ENCODE measurements around the gene SDK1. TPM values are rescaled to one million over a fixed set of nuclear protein-coding genes. Genes with fewer than 3 reads are reported as not detected.
"Not testable (repeated sequence)": the region's sequence is repeated elsewhere in the genome, so short reads cannot be mapped to it uniquely, and the experiment has no call there.

The SDK1 gene
- total RNA-seq, 1 donor from 2014 or later = 225 TPM

- DNase-seq = no peak
- Mint-ChIP-seq H3K27ac (ENCODE audit: unreplicated experiment) (no peak overlapping the region), H3K36me3 (ENCODE audit: unreplicated experiment) (peaks cover 23% of the 10 kb centered on the region), H3K27me3 (ENCODE audit: unreplicated experiment) (peaks cover 19% of the 10 kb centered on the region), H3K4me3 (ENCODE audit: unreplicated experiment) (no peak overlapping the region), H3K4me1 (ENCODE audit: low read depth, unreplicated experiment) (peaks cover 12% of the 10 kb centered on the region), H3K9me3 (ENCODE audit: unreplicated experiment) (peaks cover 18% of the 10 kb centered on the region)
- no peak for TF ChIP-seq CTCF (IDR thresholded peaks at IDR 0.05; ENCODE audit: partially characterized antibody, unreplicated experiment)
Measured at GRCh38 chr7:4260867-4261600, 960.0 kb downstream of the SDK1 start.

GRCh38 chr7:4261601-4261960, 960.5 kb downstream of the SDK1 start:
- peaks cover 21% of the 10 kb centered on the region for H3K36me3 Mint-ChIP-seq (ENCODE audit: unreplicated experiment)
- H3K27me3 Mint-ChIP-seq (ENCODE audit: unreplicated experiment) = peaks cover 19% of the 10 kb centered on the region
- no peak for TF ChIP-seq CTCF (IDR thresholded peaks at IDR 0.05; ENCODE audit: partially characterized antibody, unreplicated experiment)
- H3K9me3 Mint-ChIP-seq (ENCODE audit: unreplicated experiment) = peaks cover 19% of the 10 kb centered on the region
- H3K4me3 Mint-ChIP-seq (ENCODE audit: unreplicated experiment) = no peak overlapping the region
- H3K4me1 Mint-ChIP-seq (ENCODE audit: low read depth, unreplicated experiment) = peaks cover 10% of the 10 kb centered on the region
- peak; percentile 37 for DNase-seq
- H3K27ac Mint-ChIP-seq (ENCODE audit: unreplicated experiment) = no peak overlapping the region

GRCh38 chr7:4264206-4264605, 963.2 kb downstream of the SDK1 start:
- not testable (repeated sequence) for H3K4me1 Mint-ChIP-seq (ENCODE audit: low read depth, unreplicated experiment); H3K27me3 Mint-ChIP-seq (ENCODE audit: unreplicated experiment); H3K4me3 Mint-ChIP-seq (ENCODE audit: unreplicated experiment); DNase-seq; H3K36me3 Mint-ChIP-seq (ENCODE audit: unreplicated experiment)
- H3K27ac Mint-ChIP-seq (ENCODE audit: unreplicated experiment) = peak overlapping the region; percentile 15
- peaks cover 16% of the 10 kb centered on the region for H3K9me3 Mint-ChIP-seq (ENCODE audit: unreplicated experiment)

DNA sequence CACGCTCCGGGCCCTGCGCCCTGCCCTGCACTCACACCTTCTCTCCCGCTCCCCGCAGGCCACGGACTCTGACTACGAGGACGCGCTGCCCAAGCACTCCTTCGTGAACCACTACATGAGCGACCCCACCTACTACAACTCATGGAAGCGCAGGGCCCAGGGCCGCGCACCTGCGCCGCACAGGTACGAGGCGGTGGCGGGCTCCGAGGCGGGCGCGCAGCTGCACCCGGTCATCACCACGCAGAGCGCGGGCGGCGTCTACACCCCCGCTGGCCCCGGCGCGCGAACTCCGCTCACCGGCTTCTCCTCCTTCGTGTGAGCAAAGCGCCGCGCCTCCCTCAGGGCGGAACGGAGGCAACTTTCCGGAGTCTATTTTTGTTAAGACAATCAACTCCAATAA, 964.0 kb downstream of the SDK1 start:
- H3K27me3 Mint-ChIP-seq (ENCODE audit: unreplicated experiment) = peaks cover 11% of the 10 kb centered on the region
- no peak for TF ChIP-seq CTCF (IDR thresholded peaks at IDR 0.05; ENCODE audit: partially characterized antibody, unreplicated experiment)
- no peak overlapping the region for H3K27ac Mint-ChIP-seq (ENCODE audit: unreplicated experiment)
- H3K4me3 Mint-ChIP-seq (ENCODE audit: unreplicated experiment) = no peak overlapping the region
- peaks cover 10% of the 10 kb centered on the region for H3K9me3 Mint-ChIP-seq (ENCODE audit: unreplicated experiment)
- DNase-seq = no peak
- H3K36me3 Mint-ChIP-seq (ENCODE audit: unreplicated experiment) = no peaks in the 10 kb centered on the region
- H3K4me1 Mint-ChIP-seq (ENCODE audit: low read depth, unreplicated experiment) = peaks cover 9% of the 10 kb centered on the region

DNA sequence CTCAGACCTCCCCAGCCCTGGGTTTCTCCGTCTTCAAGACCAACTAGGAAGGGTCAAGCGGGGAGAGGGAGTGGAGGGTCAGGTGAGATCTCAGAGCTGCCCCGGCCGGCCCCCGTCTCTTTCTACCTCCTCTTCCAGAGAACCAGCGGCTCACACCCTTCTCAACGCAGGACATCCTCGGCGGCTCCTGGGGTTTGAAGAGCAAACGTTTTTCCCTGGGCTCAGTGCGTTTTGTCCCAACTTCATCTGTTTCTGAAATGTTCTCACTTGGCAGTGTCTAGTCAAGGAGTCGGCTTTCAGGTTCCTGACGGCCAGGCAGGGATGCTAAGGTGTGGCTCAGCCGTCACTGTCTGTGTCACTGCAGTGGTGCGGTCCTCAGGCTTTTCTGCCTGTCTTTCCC, 964.6 kb downstream of the SDK1 start:
- no peak for DNase-seq
- H3K9me3 Mint-ChIP-seq (ENCODE audit: unreplicated experiment) = peaks cover 13% of the 10 kb centered on the region
- H3K4me3 Mint-ChIP-seq (ENCODE audit: unreplicated experiment) = no peak overlapping the region
- peaks cover 7% of the 10 kb centered on the region for H3K4me1 Mint-ChIP-seq (ENCODE audit: low read depth, unreplicated experiment)
- H3K36me3 Mint-ChIP-seq (ENCODE audit: unreplicated experiment) = no peaks in the 10 kb centered on the region
- no peak overlapping the region for H3K27ac Mint-ChIP-seq (ENCODE audit: unreplicated experiment)
- peaks cover 13% of the 10 kb centered on the region for H3K27me3 Mint-ChIP-seq (ENCODE audit: unreplicated experiment)
- no peak for TF ChIP-seq CTCF (IDR thresholded peaks at IDR 0.05; ENCODE audit: partially characterized antibody, unreplicated experiment)
